Hepatocyte (in vitro differentiated cells): ENCODE data around the gene SNX5. TPM values are rescaled to one million over a fixed set of nuclear protein-coding genes. Genes with fewer than 3 reads are reported as not detected.

ENCODE experiments used
- DNase-seq: peaks from one replicate; pipeline ENCODE4 v3.0.0-alpha.2; 2016; ENCODE audit warnings: low spot score
- H2AFZ ChIP-seq: fragments of 200-600 bp; sonication (generic); 2 replicates; pipeline ENCODE4 v1.6.0; 2016; ENCODE audit warnings: antibody characterized with exemption, mild to moderate bottlenecking
- H3K27ac ChIP-seq: fragments of 200-600 bp; sonication (generic); 2 replicates; pipeline ENCODE4 v1.5.1; 2016; ENCODE audit warnings: mild to moderate bottlenecking
- H3K27me3 ChIP-seq: fragments of 200-600 bp; sonication (generic); 2 replicates; pipeline ENCODE4 v1.6.1; 2016
- H3K36me3 ChIP-seq: fragments of 200-600 bp; sonication (generic); replicated peaks from 2 replicates; pipeline ENCODE4 v1.5.1; 2016; ENCODE audit warnings: low read depth; ENCODE audit not compliant: insufficient read depth
- H3K4me1 ChIP-seq: fragments of 200-600 bp; sonication (generic); 2 replicates; pipeline ENCODE4 v1.5.1; 2016; ENCODE audit warnings: mild to moderate bottlenecking, moderate library complexity; ENCODE audit not compliant: insufficient read depth
- H3K4me2 ChIP-seq: fragments of 200-600 bp; sonication (generic); 2 replicates; pipeline ENCODE4 v1.6.0; 2016
- H3K4me3 ChIP-seq: fragments of 200-600 bp; sonication (generic); 2 replicates; pipeline ENCODE4 v1.5.1; 2016; ENCODE audit warnings: mild to moderate bottlenecking
- H3K79me2 ChIP-seq: fragments of 200-600 bp; sonication (generic); 2 replicates; pipeline ENCODE4 v1.6.0; 2017; ENCODE audit warnings: mild to moderate bottlenecking
- H3K9me2 ChIP-seq: fragments of 200-600 bp; sonication (generic); replicated peaks from 2 replicates; pipeline ENCODE4 v1.6.0; 2017; ENCODE audit warnings: mild to moderate bottlenecking; ENCODE audit not compliant: insufficient read depth
- H3K9me3 ChIP-seq: fragments of 200-600 bp; sonication (generic); 2 replicates; pipeline ENCODE4 v1.5.1; 2016; ENCODE audit warnings: low read depth, mild to moderate bottlenecking
- H4K20me1 ChIP-seq: fragments of 200-600 bp; sonication (generic); 2 replicates; pipeline ENCODE4 v1.6.0; 2016; ENCODE audit warnings: mild to moderate bottlenecking; ENCODE audit not compliant: insufficient read depth, poor library complexity, severe bottlenecking
- EZH2 ChIP-seq: fragments of 200-600 bp; sonication (generic); IDR thresholded peaks from 2 replicates; pipeline ENCODE4 v1.6.1; 2016; ENCODE audit warnings: antibody characterized with exemption, mild to moderate bottlenecking, borderline replicate concordance
- EZH2phosphoT487 ChIP-seq: fragments of 200-600 bp; sonication (generic); IDR thresholded peaks from one replicate; pipeline ENCODE4 v1.6.1; 2018; ENCODE audit warnings: antibody characterized with exemption, mild to moderate bottlenecking, low read depth, moderate library complexity; ENCODE audit not compliant: unreplicated experiment, severe bottlenecking
- WGBS: methylation state at CpG from one replicate; pipeline ENCODE4 v1.1.6; 2016; ENCODE audit warnings: low lambda C conversion rate; ENCODE audit errors: missing lambda C conversion rate; 5-methylcytosine and 5-hydroxymethylcytosine counted together
- polyA plus RNA-seq: library from polyadenylated mRNA; unstranded; fragments of >200 nt; fragmentation: Nextera tagmentation; extraction: Ambion mirVana; gene quantifications from 2 replicates; pipeline ENCODE4 v1.2.1, GENCODE V29; 2016
- total RNA-seq: library from RNA; depleted of rRNA; stranded (reverse); fragments of >200 nt; gene quantifications from 2 replicates; pipeline ENCODE4 v1.2.3, GENCODE V29; 2014
- TF ChIP-seq, protein P1 (sequence below): fragments of 200-600 bp; sonication (generic); IDR thresholded peaks from 2 replicates; pipeline ENCODE4 v1.5.1; 2016; ENCODE audit warnings: antibody characterized with exemption, mild to moderate bottlenecking; ENCODE audit not compliant: poor library complexity

The SNX5 gene
- total and polyA plus RNA-seq, 2 experiments from 2014 or later, result 74.9 to 190 TPM

DNA sequence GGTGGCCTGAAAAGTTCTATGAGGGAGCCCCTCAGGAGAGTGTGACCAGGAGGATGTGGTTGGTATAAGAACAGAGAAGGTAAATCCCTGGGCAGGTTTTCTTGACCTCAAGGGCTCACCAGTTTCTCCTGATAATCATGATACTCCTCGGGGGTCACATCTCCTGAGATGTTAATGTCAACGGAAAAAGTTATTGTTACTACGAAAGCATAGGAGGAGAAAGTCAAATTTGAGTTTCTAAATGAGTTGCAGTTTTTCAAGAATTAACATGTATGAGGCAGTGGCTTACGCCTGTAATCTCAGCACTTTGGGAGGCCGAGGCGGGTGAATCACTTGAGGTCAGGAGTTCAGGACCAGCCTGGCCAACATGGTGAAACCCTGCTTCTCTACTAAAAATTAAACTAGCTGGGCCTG lies 23.6 kb upstream of the SNX5 start:
- Histone ChIP-seq H3K79me2 (peaks cover 12% of the 10 kb centered on the region), H3K4me2 (no peak overlapping the region), H2AFZ (no peak overlapping the region), H3K4me3 (no peak overlapping the region), H3K9me3 (no peaks in the 10 kb centered on the region), H3K27ac (no peak overlapping the region), H3K4me1 (no peaks in the 10 kb centered on the region), H3K27me3 (no peaks in the 10 kb centered on the region), H3K9me2 (no peaks in the 10 kb centered on the region), H4K20me1 (no peaks in the 10 kb centered on the region), H3K36me3 (no peaks in the 10 kb centered on the region)
- 88% methylated on average over 6 of the region's 6 CpGs for WGBS
- DNase-seq, result no peak
- TF ChIP-seq, protein P1, sequence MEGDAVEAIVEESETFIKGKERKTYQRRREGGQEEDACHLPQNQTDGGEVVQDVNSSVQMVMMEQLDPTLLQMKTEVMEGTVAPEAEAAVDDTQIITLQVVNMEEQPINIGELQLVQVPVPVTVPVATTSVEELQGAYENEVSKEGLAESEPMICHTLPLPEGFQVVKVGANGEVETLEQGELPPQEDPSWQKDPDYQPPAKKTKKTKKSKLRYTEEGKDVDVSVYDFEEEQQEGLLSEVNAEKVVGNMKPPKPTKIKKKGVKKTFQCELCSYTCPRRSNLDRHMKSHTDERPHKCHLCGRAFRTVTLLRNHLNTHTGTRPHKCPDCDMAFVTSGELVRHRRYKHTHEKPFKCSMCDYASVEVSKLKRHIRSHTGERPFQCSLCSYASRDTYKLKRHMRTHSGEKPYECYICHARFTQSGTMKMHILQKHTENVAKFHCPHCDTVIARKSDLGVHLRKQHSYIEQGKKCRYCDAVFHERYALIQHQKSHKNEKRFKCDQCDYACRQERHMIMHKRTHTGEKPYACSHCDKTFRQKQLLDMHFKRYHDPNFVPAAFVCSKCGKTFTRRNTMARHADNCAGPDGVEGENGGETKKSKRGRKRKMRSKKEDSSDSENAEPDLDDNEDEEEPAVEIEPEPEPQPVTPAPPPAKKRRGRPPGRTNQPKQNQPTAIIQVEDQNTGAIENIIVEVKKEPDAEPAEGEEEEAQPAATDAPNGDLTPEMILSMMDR, result no peak
- TF ChIP-seq EZH2phosphoT487 (no peak), EZH2 (no peak)

DNA sequence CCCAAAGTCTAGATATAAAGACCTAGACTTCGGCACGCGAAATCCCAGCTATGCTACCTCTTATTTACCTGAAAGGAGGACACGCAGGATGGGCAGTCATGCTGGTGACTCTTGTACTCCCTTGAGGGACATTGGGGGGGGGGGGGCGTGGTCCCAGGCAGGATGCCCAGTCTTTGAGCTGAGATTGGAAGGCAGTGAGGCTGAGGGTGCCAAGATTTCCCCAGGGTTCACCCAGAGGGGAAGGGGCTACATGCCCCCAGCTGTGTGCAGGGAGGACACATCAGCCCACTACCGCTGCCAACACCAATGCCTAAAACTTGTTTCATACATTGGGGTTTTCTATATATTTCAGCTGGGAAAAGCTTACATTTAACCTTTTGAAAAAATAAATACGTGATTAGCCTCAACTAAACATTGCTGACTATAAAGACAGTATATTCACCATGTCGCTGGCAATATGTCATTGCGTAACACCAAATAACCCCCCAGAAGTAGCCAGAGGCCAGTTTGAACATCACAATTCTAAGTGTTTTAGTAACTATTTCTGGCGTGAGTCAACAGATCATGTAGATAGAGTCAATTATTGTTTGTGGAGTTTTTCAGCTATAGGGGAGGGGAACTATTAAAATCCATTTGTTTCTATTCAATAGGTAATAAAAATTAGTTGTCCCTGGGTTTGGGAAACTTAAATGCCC lies 21.8 kb upstream of the SNX5 start:
- Histone ChIP-seq H2AFZ (no peak overlapping the region), H3K36me3 (no peaks in the 10 kb centered on the region), H3K9me2 (no peaks in the 10 kb centered on the region), H3K4me1 (peaks cover 7% of the 10 kb centered on the region), H3K27ac (no peak overlapping the region), H3K9me3 (no peaks in the 10 kb centered on the region), H3K79me2 (peaks cover 17% of the 10 kb centered on the region), H3K27me3 (no peaks in the 10 kb centered on the region), H3K4me2 (no peak overlapping the region), H4K20me1 (no peaks in the 10 kb centered on the region), H3K4me3 (no peak overlapping the region)
- no peak for DNase-seq
- 89% methylated on average over 10 of the region's 10 CpGs for WGBS
- TF ChIP-seq EZH2 (no peak), EZH2phosphoT487 (no peak)
- TF ChIP-seq, protein P1, result no peak

DNA sequence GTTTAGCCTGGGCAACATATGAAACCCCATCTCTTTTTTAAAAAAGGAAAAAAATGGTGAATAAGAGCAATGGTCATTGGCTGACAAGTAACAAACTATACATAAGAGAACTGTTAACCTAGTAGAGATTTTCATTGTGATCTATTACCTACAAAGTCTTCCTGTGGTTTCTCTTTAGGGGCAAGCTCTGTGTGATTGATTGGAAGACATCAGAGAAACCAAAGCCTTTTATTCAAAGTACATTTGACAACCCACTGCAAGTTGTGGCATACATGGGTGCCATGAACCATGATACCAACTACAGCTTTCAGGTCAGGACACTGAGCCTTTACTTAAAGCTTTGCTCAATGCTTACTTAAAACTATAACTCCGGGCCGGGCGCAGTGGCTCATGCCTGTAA lies 19.4 kb upstream of the SNX5 start:
- H3K27ac ChIP-seq, result no peak overlapping the region
- no peak for DNase-seq
- H3K79me2 ChIP-seq, result peaks cover 24% of the 10 kb centered on the region
- no peak overlapping the region for H2AFZ ChIP-seq
- H3K36me3 ChIP-seq, result no peaks in the 10 kb centered on the region
- 98% methylated on average over 3 of the region's 3 CpGs for WGBS
- H3K4me3 ChIP-seq, result no peak overlapping the region
- TF ChIP-seq EZH2phosphoT487, result no peak
- TF ChIP-seq EZH2, result no peak
- TF ChIP-seq, protein P1, result no peak
- no peak overlapping the region for H3K4me2 ChIP-seq
- peaks cover 7% of the 10 kb centered on the region for H3K4me1 ChIP-seq
- no peaks in the 10 kb centered on the region for H3K9me2 ChIP-seq
- no peaks in the 10 kb centered on the region for H4K20me1 ChIP-seq
- H3K27me3 ChIP-seq, result no peaks in the 10 kb centered on the region
- no peaks in the 10 kb centered on the region for H3K9me3 ChIP-seq
